K562 (cell line): ENCODE results near the gene CPSF7.

Experiments used
- CBX2 ChIP-seq: fragments of 200-600 bp; sonication (generic); IDR thresholded peaks from one replicate; pipeline ENCODE4 v1.6.1; 2012; ENCODE audit warnings: mild to moderate bottlenecking, low read length, inconsistent platforms; ENCODE audit not compliant: insufficient read depth, poor library complexity, severe bottlenecking
- HCFC1 ChIP-seq: IDR thresholded peaks from 2 replicates; pipeline ENCODE4 v1.6.1; 2012; ENCODE audit warnings: low read depth, low read length, improper control_type of control experiment
- LEF1 ChIP-seq: fragments of 450-650 bp; IDR thresholded peaks from 2 replicates; pipeline ENCODE4 v1.6.1; 2016; ENCODE audit warnings: mild to moderate bottlenecking
- MXI1 ChIP-seq: IDR thresholded peaks from 2 replicates; pipeline ENCODE4 v1.6.1; 2011; ENCODE audit warnings: low read depth, mild to moderate bottlenecking, improper control_type of control experiment, low read length
- RBM39 ChIP-seq: fragments of 200-400 bp; formaldehyde crosslinking; optimal IDR thresholded peaks from 2 replicates; pipeline ENCODE3; 2018; ENCODE audit warnings: low read depth, low read length

- TF ChIP-seq HCFC1 (no peak), RBM39 (no peak), LEF1 (no peak), MXI1 (no peak), CBX2 (no peak)
These were observed 18.1 kb upstream of the CPSF7 start for GRCh38 chr11:61447601-61448551.
